Pons (tissue), 1 donor: ENCODE data around the gene CNOT8.

Source experiments
- DNase-seq: peaks from one replicate; pipeline ENCODE4 v3.0.0-alpha.2; 2016; ENCODE audit warnings: low spot score

Gene CNOT8

GRCh38 chr5:154923441-154924430 lies 65.3 kb downstream of the CNOT8 start:
- no peak for DNase-seq
